ENCODE results near the gene KRTAP1-3. TPM values are rescaled to one million over a fixed set of nuclear protein-coding genes. Genes with fewer than 3 reads are reported as not detected.
"Not testable (repeated sequence)": the region's sequence is repeated elsewhere in the genome, so short reads cannot be mapped to it uniquely, and the experiment has no call there.

The KRTAP1-3 gene
- total and polyA plus RNA-seq, 10 donors = not detected

- Histone ChIP-seq H3K9me3 (peaks cover 0 to 10% (median 3%) of the 10 kb centered on the region in 8 donors), H3K4me1 (no peaks in the 10 kb centered on the region), H3K36me3 (no peaks in the 10 kb centered on the region), H3K27me3 (replicated peaks in 1 of 7) (peaks cover 0 to 56% (median 7%) of the 10 kb centered on the region in 7 donors), H3K4me3 (no peak overlapping the region), H3K27ac (no peak overlapping the region)
- intact Hi-C loops (cut with DNase I; ENCODE audit: low total_unique reads) = no loop called here
- no peak for DNase-seq
- 90 to 100% (median 95%) methylated on average over 1 of the region's 1 CpG for WGBS, 5 donors
- no peak for TF ChIP-seq CTCF (IDR thresholded peaks at IDR 0.05 in 8 of 11, conservative IDR thresholded peaks at IDR 0.05 in 3 of 11)
- no peak for TF ChIP-seq POLR2A (IDR thresholded peaks at IDR 0.05)
- TF ChIP-seq POLR2AphosphoS5 (IDR thresholded peaks at IDR 0.05) = no peak
Measured at GRCh38 chr17:41057547-41057946, 22.9 kb upstream of the KRTAP1-3 start.

GRCh38 chr17:41055130-41055529 is 20.5 kb upstream of the KRTAP1-3 start, which contains the start of gene KRTAP2-2:
KRTAP2-2 (minus strand) TSS chr17:41055230; CDS start chr17:41055211, 19 bp downstream.
- 27 to 75% (median 54%) methylated on average over 1 of the region's 6 CpGs for WGBS, 5 donors
- H3K27ac ChIP-seq; H3K4me1 ChIP-seq; H3K9me3 ChIP-seq; H3K36me3 ChIP-seq; DNase-seq; intact Hi-C loops (cut with DNase I; ENCODE audit: low total_unique reads); H3K4me3 ChIP-seq: not testable (repeated sequence)
- H3K27me3 ChIP-seq (replicated peaks in 1 of 7) = peaks cover 0 to 45% (median 4%) of the 10 kb centered on the region in 7 donors

GRCh38 chr17:41054556-41054955 is 19.9 kb upstream of the KRTAP1-3 start:
- H3K4me3 ChIP-seq; H3K9me3 ChIP-seq; DNase-seq; H3K27ac ChIP-seq; H3K4me1 ChIP-seq; H3K36me3 ChIP-seq; intact Hi-C loops (cut with DNase I; ENCODE audit: low total_unique reads): not testable (repeated sequence)
- WGBS, 5 donors = 74 to 82% (median 79%) methylated on average over 7 to 9 of the region's 9 CpGs
- peaks cover 0 to 46% (median 0%) of the 10 kb centered on the region in 7 donors for H3K27me3 ChIP-seq (replicated peaks in 1 of 7)

- DNase-seq = no peak
- 89 to 93% (median 91%) methylated on average over 4 of the region's 4 CpGs for WGBS, 5 donors
- H3K27me3 ChIP-seq (replicated peaks in 1 of 7) = peaks cover 0 to 41% (median 2%) of the 10 kb centered on the region in 7 donors
Measured at GRCh38 chr17:41054025-41054424, 19.4 kb upstream of the KRTAP1-3 start.

GRCh38 chr17:41052566-41052965 is 17.9 kb upstream of the KRTAP1-3 start:
- H3K9me3 ChIP-seq = peaks cover 0 to 5% (median 2%) of the 10 kb centered on the region in 8 donors
- TF ChIP-seq POLR2AphosphoS5 (IDR thresholded peaks at IDR 0.05) (no peak), POLR2A (IDR thresholded peaks at IDR 0.05) (no peak), CTCF (IDR thresholded peaks at IDR 0.05 in 8 of 11, conservative IDR thresholded peaks at IDR 0.05 in 3 of 11) (no peak)

More at GRCh38 chr17:41054025-41054424, 19.4 kb upstream of the KRTAP1-3 start:
- no peaks in the 10 kb centered on the region for H3K36me3 ChIP-seq
- no peak overlapping the region for H3K27ac ChIP-seq
- no peak overlapping the region for H3K4me3 ChIP-seq
- TF ChIP-seq POLR2AphosphoS5 (IDR thresholded peaks at IDR 0.05) (no peak), POLR2A (IDR thresholded peaks at IDR 0.05) (no peak), CTCF (IDR thresholded peaks at IDR 0.05 in 8 of 11, conservative IDR thresholded peaks at IDR 0.05 in 3 of 11) (no peak)
- intact Hi-C loops (cut with DNase I; ENCODE audit: low total_unique reads) = no loop called here
- peaks cover 0 to 10% (median 3%) of the 10 kb centered on the region in 8 donors for H3K9me3 ChIP-seq
- H3K4me1 ChIP-seq = no peaks in the 10 kb centered on the region

More at GRCh38 chr17:41052566-41052965, 17.9 kb upstream of the KRTAP1-3 start:
- DNase-seq = no peak
- Histone ChIP-seq H3K27ac (no peak overlapping the region), H3K27me3 (replicated peaks in 1 of 7) (peaks cover 0 to 39% (median 9%) of the 10 kb centered on the region in 7 donors), H3K4me1 (no peaks in the 10 kb centered on the region), H3K4me3 (no peak overlapping the region), H3K36me3 (no peaks in the 10 kb centered on the region)
- intact Hi-C loops (cut with DNase I; ENCODE audit: low total_unique reads) = no loop called here
